IPS-15b (cell line): ENCODE data around the gene ETV3.

Source experiments
- H3K27me3 ChIP-seq: one replicate; pipeline ENCODE4 v1.6.1; 2013; ENCODE audit warnings: low read length; ENCODE audit not compliant: control insufficient read depth, insufficient read depth
- H3K36me3 ChIP-seq: one replicate; pipeline ENCODE4 v1.6.1; 2013; ENCODE audit warnings: low read length; ENCODE audit not compliant: control insufficient read depth, insufficient read depth
- H3K4me1 ChIP-seq: one replicate; pipeline ENCODE4 v1.6.1; 2013; ENCODE audit warnings: mild to moderate bottlenecking, low read length; ENCODE audit not compliant: control insufficient read depth, insufficient read depth
- H3K4me3 ChIP-seq: one replicate; pipeline ENCODE4 v1.5.1; 2013; ENCODE audit warnings: low read depth, low read length
- H3K9ac ChIP-seq: one replicate; pipeline ENCODE4 v1.6.1; 2013; ENCODE audit warnings: low read depth, mild to moderate bottlenecking, low read length
- H3K9me3 ChIP-seq: one replicate; pipeline ENCODE4 v1.6.1; 2013; ENCODE audit warnings: mild to moderate bottlenecking, low read length; ENCODE audit not compliant: control insufficient read depth, insufficient read depth

Gene ETV3

DNA sequence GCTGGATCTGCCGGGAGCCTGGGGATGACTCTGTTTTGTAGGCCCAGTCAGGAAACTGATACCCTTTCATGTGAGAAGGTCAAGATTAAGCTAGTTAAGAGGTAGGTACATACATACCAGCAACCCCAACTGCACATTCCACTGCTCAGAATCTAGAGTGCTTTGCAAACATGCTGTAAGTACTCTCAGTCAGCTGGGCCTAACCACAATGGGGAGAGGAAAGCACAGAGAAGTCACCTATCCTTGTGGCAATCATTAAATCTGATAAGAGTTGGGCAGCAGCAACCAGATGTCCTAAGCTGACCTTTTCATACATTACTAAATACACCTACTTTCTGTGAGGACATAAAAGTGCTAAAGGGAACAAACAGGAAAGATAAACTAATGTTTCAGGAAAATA lies 2.5 kb downstream of the ETV3 start:
- Histone ChIP-seq H3K4me1 (peaks cover 17% of the 10 kb centered on the region), H3K9ac (no peak overlapping the region), H3K27me3 (no peaks in the 10 kb centered on the region), H3K36me3 (peaks cover 13% of the 10 kb centered on the region), H3K9me3 (no peaks in the 10 kb centered on the region), H3K4me3 (no peak overlapping the region)

DNA sequence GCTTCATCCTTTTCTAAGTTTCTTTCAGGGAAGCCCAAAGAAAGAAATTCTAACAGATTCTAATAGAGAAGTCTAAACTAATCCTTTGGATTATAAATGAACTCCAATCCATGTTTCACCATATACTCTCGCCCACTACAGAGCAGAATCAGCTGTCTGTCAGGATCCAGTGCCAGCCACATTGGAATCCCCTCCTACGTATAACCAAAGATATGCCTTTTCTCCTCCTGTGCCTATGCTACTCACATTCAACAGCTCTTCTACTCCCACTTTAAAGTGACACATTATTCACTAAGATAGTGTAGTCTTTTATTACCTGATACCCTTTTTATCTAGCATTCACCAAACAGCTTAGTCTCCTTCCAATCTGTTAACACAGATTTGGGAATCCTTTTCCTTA lies 3.1 kb downstream of the ETV3 start:
- no peaks in the 10 kb centered on the region for H3K9me3 ChIP-seq
- peaks cover 13% of the 10 kb centered on the region for H3K36me3 ChIP-seq
- H3K4me1 ChIP-seq = peaks cover 12% of the 10 kb centered on the region
- no peaks in the 10 kb centered on the region for H3K27me3 ChIP-seq
- H3K4me3 ChIP-seq = no peak overlapping the region
- H3K9ac ChIP-seq = no peak overlapping the region

DNA sequence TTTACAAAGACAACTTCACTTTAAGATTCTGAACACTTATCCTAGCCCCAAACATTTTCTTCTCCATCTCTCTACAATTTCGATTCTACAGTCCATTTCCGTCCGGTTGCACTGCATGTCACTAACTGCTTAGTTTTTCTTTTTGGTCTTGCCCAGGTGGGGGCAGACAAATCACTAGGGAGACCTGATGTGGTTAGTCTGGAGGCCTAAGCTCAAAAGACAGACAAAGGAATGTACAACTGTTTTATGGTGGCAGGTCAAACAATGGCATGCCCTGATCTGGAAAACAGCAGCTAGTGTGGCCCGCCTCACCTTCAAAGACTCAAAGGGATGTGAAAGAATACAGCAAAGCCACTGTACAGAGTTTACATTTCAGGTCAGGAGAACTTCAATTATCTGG lies 3.8 kb downstream of the ETV3 start:
- Histone ChIP-seq H3K4me3 (no peak overlapping the region), H3K9ac (no peak overlapping the region), H3K4me1 (peaks cover 6% of the 10 kb centered on the region), H3K9me3 (no peaks in the 10 kb centered on the region), H3K36me3 (peaks cover 13% of the 10 kb centered on the region), H3K27me3 (no peaks in the 10 kb centered on the region)

DNA sequence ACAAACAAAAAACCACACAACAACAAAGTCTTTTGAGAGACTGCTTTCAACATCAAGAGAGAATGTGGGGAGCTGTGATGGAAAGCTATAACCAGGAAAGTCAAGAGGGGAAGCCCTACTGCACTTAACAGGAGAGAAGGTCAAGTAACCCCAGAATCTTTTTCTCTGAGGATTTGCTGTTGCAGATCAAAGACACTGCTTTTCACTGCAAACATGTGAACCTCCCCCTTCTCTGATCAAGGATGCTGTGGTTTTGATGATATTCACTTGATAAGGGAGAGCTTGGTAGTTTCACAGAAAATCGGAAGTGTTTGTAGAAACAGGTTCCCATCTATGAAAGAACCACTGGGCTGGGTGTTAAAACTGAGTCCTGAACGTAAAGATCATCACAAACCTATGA lies 4.8 kb downstream of the ETV3 start:
- no peak overlapping the region for H3K4me3 ChIP-seq
- no peaks in the 10 kb centered on the region for H3K27me3 ChIP-seq
- H3K36me3 ChIP-seq = peaks cover 13% of the 10 kb centered on the region
- H3K9me3 ChIP-seq = no peaks in the 10 kb centered on the region
- H3K9ac ChIP-seq = no peak overlapping the region
- peaks cover 2% of the 10 kb centered on the region for H3K4me1 ChIP-seq

DNA sequence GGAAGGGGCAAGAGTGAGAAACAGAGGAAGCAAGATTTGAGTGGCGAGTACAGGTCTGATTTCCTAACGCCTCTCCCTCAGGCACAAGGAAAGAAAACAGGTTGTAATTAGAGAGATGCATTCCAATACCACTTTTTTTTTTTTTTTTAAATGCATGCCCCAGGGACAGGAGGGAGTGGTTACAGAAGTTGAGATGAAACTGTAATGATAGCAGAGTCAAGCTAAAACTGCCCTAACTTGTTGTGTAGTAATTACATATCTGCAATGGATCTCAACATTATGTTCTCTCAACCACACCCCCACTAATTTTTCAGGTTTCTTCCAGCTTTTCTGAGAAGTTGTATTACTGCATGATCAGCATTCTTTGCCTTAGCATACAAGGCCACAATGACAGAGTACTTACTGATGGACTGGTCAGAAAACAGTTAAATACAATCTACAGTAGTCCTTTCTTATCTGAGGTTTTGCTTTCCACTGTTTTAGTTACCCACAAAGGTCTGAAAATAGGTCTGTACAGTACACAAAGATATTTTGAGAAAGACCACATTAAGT lies 5.5 kb downstream of the ETV3 start:
- H3K4me3 ChIP-seq = no peak overlapping the region
- peaks cover 2% of the 10 kb centered on the region for H3K4me1 ChIP-seq
- H3K9ac ChIP-seq = no peak overlapping the region
- H3K27me3 ChIP-seq = no peaks in the 10 kb centered on the region
- H3K36me3 ChIP-seq = peaks cover 13% of the 10 kb centered on the region
- H3K9me3 ChIP-seq = no peaks in the 10 kb centered on the region

DNA sequence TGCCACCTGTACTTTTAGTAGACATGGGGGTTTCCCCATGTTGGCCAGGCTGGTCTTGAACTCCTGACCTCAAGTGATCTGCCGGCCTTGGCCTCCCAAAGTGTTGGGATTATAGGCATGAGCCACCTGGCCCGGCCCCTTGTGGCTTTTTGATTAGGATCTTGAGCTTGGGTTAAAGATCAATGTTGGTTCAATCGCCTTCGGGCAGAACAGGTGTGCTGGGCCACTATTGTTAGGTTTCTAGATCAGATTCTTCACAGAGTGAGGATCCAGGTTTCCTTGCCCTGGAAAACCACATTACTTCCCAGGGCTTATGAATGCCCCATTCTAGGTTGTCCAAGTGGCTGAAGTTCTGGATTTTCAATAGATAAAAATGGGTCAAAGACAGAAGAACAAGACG lies 6.1 kb downstream of the ETV3 start:
- H3K36me3 ChIP-seq = peaks cover 13% of the 10 kb centered on the region
- no peaks in the 10 kb centered on the region for H3K9me3 ChIP-seq
- no peaks in the 10 kb centered on the region for H3K27me3 ChIP-seq
- no peak overlapping the region for H3K9ac ChIP-seq
- H3K4me1 ChIP-seq = peaks cover 2% of the 10 kb centered on the region
- H3K4me3 ChIP-seq = no peak overlapping the region

DNA sequence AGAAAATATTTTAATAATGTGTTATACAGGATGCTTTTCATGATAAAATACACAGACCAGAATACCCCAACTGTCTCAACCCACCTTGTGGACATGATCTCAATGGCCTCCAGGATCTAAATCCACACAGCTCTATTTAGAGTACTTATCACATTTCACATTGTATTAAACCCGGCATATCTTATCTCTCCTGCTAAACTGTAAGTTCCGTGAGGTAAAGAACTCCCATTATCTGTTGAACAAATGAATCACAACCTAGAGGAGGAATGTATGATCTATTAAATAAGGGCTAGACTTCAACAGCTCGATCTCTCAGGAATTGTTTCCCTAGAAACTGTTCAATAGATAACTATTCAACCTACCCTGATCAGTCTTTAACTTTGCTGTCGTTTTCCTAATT lies 6.9 kb downstream of the ETV3 start:
- H3K4me1 ChIP-seq = peaks cover under 1% of the 10 kb centered on the region
- peaks cover 13% of the 10 kb centered on the region for H3K36me3 ChIP-seq
- H3K27me3 ChIP-seq = no peaks in the 10 kb centered on the region
- H3K9ac ChIP-seq = no peak overlapping the region
- no peak overlapping the region for H3K4me3 ChIP-seq
- H3K9me3 ChIP-seq = no peaks in the 10 kb centered on the region

DNA sequence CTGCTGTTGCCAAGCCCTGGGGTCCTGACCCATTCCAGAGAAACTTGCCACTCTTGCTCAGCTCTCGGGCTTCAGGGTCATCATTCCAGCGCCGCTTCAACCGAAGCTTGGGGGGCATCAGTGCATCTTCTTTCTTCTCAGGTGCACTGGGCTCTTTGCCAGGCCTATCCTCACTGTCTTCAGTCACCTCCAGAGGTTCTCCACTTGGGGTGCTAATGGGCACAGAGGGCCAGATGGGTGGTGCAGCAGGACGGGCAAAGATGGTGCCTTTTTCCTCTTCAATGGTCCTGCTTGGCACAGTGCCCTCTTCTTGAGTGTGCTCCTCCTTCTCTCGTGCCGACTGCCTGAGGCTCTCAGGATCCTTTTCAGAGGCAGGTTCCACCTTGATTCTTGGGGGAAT lies 13.3 kb downstream of the ETV3 start:
- Histone ChIP-seq H3K4me1 (no peaks in the 10 kb centered on the region), H3K27me3 (no peaks in the 10 kb centered on the region), H3K36me3 (peaks cover 17% of the 10 kb centered on the region), H3K4me3 (no peak overlapping the region), H3K9me3 (no peaks in the 10 kb centered on the region), H3K9ac (no peak overlapping the region)

DNA sequence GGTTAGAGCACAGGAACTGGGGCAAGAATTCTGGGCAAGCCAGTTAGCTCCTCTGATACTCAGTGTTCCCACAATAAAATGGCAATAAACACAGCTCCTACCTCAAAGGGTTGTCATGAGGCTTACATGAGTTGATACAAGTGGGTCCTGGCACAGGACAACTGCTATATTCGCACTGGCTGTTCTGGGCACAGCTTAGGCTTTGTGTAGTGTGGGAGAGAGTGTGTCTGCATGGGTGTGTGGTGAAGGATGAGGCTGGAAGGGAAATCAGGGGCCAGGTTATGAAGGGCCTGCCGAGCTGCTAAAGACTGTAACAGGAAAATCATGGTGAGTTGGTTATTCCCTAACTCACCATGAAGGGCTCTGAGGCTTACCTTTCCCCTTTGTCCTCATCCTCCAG lies 18.7 kb downstream of the ETV3 start:
- Histone ChIP-seq H3K27me3 (no peaks in the 10 kb centered on the region), H3K9me3 (no peaks in the 10 kb centered on the region), H3K4me1 (peaks cover 23% of the 10 kb centered on the region), H3K36me3 (peaks cover 4% of the 10 kb centered on the region), H3K4me3 (no peak overlapping the region), H3K9ac (no peak overlapping the region)

DNA sequence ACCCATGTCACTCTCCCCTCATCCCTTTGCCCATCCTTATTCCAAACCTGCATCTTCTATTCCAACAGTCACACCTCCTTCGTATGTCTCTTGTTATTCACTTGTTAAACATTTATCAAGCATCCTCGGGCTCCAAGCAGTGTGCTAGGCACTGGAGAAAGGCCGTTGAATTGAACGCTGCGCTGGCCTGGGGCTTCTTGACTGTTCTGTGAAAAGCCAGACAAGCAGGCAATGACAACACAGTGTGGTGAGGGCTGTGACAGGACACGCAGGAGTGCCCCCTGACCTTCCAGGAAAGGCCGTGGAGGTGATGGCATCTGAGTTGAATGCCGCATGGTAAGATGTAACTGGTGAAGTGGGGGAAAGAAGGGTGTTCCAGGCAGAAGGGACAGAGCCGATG lies 19.2 kb downstream of the ETV3 start:
- Histone ChIP-seq H3K36me3 (peaks cover 4% of the 10 kb centered on the region), H3K4me1 (peaks cover 23% of the 10 kb centered on the region), H3K9me3 (no peaks in the 10 kb centered on the region), H3K9ac (no peak overlapping the region), H3K27me3 (no peaks in the 10 kb centered on the region), H3K4me3 (no peak overlapping the region)

DNA sequence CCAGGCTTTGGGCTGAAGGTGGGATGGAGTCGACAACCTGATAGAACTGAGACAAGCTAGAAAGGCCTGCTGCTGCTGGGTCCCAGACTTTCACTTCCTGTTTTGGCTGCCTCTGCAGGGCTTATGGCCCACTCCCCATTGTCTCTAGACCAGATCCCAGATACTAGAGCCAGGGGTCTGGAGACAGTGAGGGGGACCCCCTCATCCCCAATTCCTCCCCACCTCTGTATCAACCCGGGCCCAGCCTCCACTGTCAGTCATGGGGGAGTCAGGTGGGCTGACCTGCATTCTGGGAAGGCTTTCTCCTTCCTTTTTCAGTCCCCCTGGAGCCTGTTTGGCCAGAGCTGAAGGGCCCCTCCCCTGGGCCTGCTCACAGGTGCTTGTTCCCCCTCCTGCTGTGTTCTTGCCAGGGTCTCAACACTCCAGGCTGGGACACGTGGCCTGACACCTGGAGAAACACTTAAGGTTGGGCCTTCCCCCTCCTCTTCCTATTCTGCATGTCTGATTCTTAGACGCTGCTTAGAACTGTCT lies 20.6 kb downstream of the ETV3 start:
- Histone ChIP-seq H3K4me1 (peaks cover 25% of the 10 kb centered on the region), H3K9me3 (no peaks in the 10 kb centered on the region), H3K9ac (no peak overlapping the region)

DNA sequence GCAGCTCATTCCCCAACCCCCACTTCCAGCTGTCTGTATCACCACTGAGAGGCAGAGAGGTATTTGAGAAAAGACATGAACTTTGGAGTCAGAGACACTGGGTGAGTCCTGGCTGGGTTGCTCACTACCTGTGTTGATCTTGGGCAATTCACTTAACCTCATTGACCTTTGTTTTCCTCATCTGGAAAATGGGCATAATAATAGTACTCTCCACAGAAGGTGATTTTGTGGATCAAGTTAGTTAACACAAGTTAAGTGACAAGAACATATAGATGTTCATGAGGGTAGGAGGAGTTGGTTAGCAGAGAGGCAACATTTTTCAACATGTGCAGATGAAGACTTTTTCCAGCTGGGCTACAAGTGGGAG lies 21.5 kb downstream of the ETV3 start:
- Histone ChIP-seq H3K27me3 (peaks cover 4% of the 10 kb centered on the region), H3K36me3 (no peaks in the 10 kb centered on the region), H3K4me3 (no peak overlapping the region), H3K9ac (no peak overlapping the region), H3K4me1 (peaks cover 25% of the 10 kb centered on the region), H3K9me3 (no peaks in the 10 kb centered on the region)

More for the DNA sequence above, 20.6 kb downstream of the ETV3 start:
- Histone ChIP-seq H3K27me3 (no peaks in the 10 kb centered on the region), H3K4me3 (no peak overlapping the region), H3K36me3 (no peaks in the 10 kb centered on the region)
